WI38 (cell line): Measurements from ENCODE around the gene RBL2.

Experiments
- H3K4me3 ChIP-seq: 2 replicates; pipeline ENCODE4 v1.5.1; 2011; ENCODE audit warnings: low read depth, mild to moderate bottlenecking, control low read depth, low read length
- CTCF ChIP-seq: IDR thresholded peaks from 2 replicates; pipeline ENCODE4 v1.5.1; 2012; ENCODE audit warnings: low read depth, mild to moderate bottlenecking, control low read depth, low read length

RBL2 gene

GRCh38 chr16:53515259-53515658, 81.0 kb downstream of the RBL2 start:
- TF ChIP-seq CTCF = no peak
- no peak overlapping the region for H3K4me3 ChIP-seq

- no peak overlapping the region for H3K4me3 ChIP-seq
- TF ChIP-seq CTCF = no peak
Measured at GRCh38 chr16:53515811-53516210, 81.5 kb downstream of the RBL2 start.

GRCh38 chr16:53517851-53518250, 83.6 kb downstream of the RBL2 start:
- no peak overlapping the region for H3K4me3 ChIP-seq
- TF ChIP-seq CTCF = no peak

- H3K4me3 ChIP-seq = no peak overlapping the region
Measured at GRCh38 chr16:53518550-53519416, 84.5 kb downstream of the RBL2 start.

GRCh38 chr16:53519417-53520091, 85.3 kb downstream of the RBL2 start:
- no peak overlapping the region for H3K4me3 ChIP-seq
- TF ChIP-seq CTCF = no peak

More at GRCh38 chr16:53518550-53519416, 84.5 kb downstream of the RBL2 start:
- TF ChIP-seq CTCF = no peak

- TF ChIP-seq CTCF = no peak
- no peak overlapping the region for H3K4me3 ChIP-seq
Measured at GRCh38 chr16:53523126-53523804, 89.0 kb downstream of the RBL2 start.

GRCh38 chr16:53523971-53524548, 89.8 kb downstream of the RBL2 start:
- no peak overlapping the region for H3K4me3 ChIP-seq
- no peak for TF ChIP-seq CTCF
